GM12865 (cell line): ENCODE results near the gene ZIC1.

Experiments used
- DNase-seq: peaks from one replicate; pipeline ENCODE4 v3.0.0; 2010; ENCODE audit warnings: low read depth
- H3K4me3 ChIP-seq: 2 replicates; pipeline ENCODE4 v1.5.1; 2011; ENCODE audit warnings: mild to moderate bottlenecking, low read depth, low read length, control low read depth
- TF ChIP-seq, protein P1 (sequence below): IDR thresholded peaks from 2 replicates; pipeline ENCODE4 v1.5.1; 2011; ENCODE audit warnings: low read length, control low read depth, low read depth, inconsistent platforms; ENCODE audit not compliant: insufficient read depth; ENCODE audit errors: missing control alignments

ZIC1 gene

GRCh38 chr3:147428754-147429153, 19.6 kb downstream of the ZIC1 start:
- no peak for DNase-seq
- TF ChIP-seq, protein P1, sequence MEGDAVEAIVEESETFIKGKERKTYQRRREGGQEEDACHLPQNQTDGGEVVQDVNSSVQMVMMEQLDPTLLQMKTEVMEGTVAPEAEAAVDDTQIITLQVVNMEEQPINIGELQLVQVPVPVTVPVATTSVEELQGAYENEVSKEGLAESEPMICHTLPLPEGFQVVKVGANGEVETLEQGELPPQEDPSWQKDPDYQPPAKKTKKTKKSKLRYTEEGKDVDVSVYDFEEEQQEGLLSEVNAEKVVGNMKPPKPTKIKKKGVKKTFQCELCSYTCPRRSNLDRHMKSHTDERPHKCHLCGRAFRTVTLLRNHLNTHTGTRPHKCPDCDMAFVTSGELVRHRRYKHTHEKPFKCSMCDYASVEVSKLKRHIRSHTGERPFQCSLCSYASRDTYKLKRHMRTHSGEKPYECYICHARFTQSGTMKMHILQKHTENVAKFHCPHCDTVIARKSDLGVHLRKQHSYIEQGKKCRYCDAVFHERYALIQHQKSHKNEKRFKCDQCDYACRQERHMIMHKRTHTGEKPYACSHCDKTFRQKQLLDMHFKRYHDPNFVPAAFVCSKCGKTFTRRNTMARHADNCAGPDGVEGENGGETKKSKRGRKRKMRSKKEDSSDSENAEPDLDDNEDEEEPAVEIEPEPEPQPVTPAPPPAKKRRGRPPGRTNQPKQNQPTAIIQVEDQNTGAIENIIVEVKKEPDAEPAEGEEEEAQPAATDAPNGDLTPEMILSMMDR: no peak
- no peak overlapping the region for H3K4me3 ChIP-seq

DNA sequence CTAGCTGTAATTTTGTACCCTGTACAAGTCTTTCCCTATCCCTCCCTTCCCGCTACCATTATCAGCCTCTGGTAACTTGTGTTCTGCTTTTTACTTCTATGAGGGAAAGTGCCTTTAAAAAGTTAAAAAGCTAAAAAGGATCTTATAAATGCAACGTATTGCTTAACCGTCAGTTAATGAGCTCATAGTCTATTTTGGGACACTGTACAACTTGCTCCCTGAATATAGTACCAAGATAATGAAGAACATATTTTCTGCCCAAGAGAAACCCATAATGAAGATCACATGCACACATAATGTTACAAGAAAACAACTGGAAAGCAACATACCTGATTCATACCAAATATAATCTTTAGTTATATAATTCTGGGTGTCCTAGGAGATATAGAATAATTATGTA, 22.6 kb downstream of the ZIC1 start:
- no peak for DNase-seq
- no peak overlapping the region for H3K4me3 ChIP-seq
- TF ChIP-seq, protein P1: no peak

DNA sequence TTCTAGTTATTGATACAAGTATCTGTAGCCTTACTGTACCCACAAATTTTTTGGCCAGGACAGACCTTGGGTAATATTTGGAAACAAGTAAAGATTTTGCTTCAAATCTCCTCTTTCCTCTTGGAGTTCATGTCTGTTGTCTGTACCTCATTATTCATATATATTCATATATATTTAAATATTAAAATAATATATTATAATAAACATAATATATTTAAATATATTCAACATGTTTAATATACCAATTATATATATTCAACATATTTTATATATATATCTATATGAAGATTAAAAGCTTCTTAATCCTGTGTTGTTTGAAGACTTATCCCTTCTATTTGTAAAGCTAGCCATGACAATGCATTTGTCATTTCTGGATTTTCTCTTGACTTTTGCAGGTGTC, 38.1 kb downstream of the ZIC1 start:
- DNase-seq: no peak
- H3K4me3 ChIP-seq: no peak overlapping the region
- TF ChIP-seq, protein P1: no peak

DNA sequence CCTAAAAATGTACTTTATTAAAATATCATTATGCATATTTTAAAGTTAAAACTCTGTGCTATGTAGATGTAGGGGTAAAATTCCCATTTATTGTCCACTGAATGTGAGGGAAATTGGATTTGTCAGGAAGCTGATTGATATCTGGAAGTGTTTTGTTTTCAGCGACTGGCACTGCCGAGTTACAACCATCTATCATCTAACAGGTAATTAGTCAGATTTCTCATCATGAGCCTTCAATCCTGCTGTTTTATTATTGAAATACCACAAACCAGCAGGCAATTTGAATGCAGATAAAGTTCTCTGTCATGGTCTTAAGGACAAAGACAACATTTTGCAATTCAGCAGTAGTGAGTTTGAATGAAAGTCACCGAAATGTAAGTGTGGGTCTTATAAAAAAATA, 40.5 kb downstream of the ZIC1 start:
- no peak overlapping the region for H3K4me3 ChIP-seq
- TF ChIP-seq, protein P1: no peak
- no peak for DNase-seq

GRCh38 chr3:147458995-147459704, 50.0 kb downstream of the ZIC1 start:
- no peak for DNase-seq
- no peak overlapping the region for H3K4me3 ChIP-seq
- TF ChIP-seq, protein P1: no peak

DNA sequence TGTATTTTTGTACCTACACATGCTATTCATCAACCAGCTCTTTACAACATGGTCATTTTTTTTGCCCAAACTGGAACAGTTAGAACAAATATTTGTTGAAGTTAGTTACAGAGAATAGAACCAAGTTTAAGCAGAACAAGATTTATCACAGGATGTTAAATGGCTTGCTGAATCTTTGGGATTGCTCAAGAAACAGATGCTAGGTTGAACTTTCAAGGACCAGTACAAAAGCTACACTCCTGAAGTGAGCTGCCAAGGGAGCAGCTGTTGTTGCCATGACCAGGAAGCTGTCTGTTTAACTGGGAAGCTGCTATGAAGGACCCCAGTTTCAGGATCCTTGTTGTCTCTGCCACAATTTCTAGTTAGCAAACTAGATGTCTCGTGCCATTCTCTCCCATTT, 53.7 kb downstream of the ZIC1 start:
- DNase-seq: no peak
- H3K4me3 ChIP-seq: no peak overlapping the region
- TF ChIP-seq, protein P1: no peak
